Body of pancreas (tissue), 4 donors: ENCODE results near the gene ARF1. TPM values are rescaled to one million over a fixed set of nuclear protein-coding genes. Genes with fewer than 3 reads are reported as not detected.

ENCODE experiments used
- ATAC-seq: fragments of 150-250 bp; one replicate; pipeline ENCODE4 v1.9.1; 2016
- DNase-seq, 4 donors: peaks; one replicate each; pipeline ENCODE4 v3.0.0-alpha.2; 2019
- H3K27ac ChIP-seq, 4 donors: fragments of 200-600 bp; sonication (generic); 1 replicate in 3 of 4; 2 replicates in 1 of 4; pipeline versions ENCODE4 v1.5.1 to v1.6.1; 2016 to 2019; ENCODE audit warnings: mild to moderate bottlenecking in 1 of 4, mixed read lengths in 1 of 4, moderate library complexity in 1 of 4
- H3K27me3 ChIP-seq, 2 donors: fragments of 200-600 bp; sonication (generic); one replicate each; pipeline ENCODE4 v1.6.0; 2016; ENCODE audit warnings: mild to moderate bottlenecking in 1 of 2
- H3K36me3 ChIP-seq, 2 donors: fragments of 200-600 bp; sonication (generic); replicated peaks in 1 of 2; 2 replicates each; pipeline ENCODE4 v1.5.1; 2016; ENCODE audit warnings: low read depth in 2 of 2; ENCODE audit not compliant: insufficient read depth in 1 of 2
- H3K4me1 ChIP-seq: fragments of 200-600 bp; sonication (generic); one replicate; pipeline ENCODE4 v1.6.0; 2016
- H3K4me3 ChIP-seq, 2 donors: fragments of 200-600 bp; sonication (generic); 1 replicate in 1 of 2; 2 replicates in 1 of 2; pipeline ENCODE4 v1.5.1; 2016 to 2019
- H3K9me3 ChIP-seq, 3 donors: fragments of 200-600 bp; sonication (generic); 1 replicate in 2 of 3; 2 replicates in 1 of 3; pipeline ENCODE4 v1.5.1; 2016
- POLR2A ChIP-seq, 3 donors: fragments of 450-650 bp; IDR thresholded peaks; one replicate each; pipeline ENCODE4 v1.6.1; 2016; ENCODE audit warnings: antibody characterized with exemption in 3 of 3, mild to moderate bottlenecking in 2 of 3
- WGBS, 2 donors: methylation state at CpG; one replicate each; pipeline ENCODE4 v1.1.5; 2017; 5-methylcytosine and 5-hydroxymethylcytosine counted together
- intact Hi-C: fragments of 100-400 bp; cut with DNase I; formaldehyde crosslinking; loops from one replicate; pipeline ENCODE4 v1.15.1; 2023
- total RNA-seq, 2 donors: library from RNA; depleted of rRNA; stranded (reverse); fragments of >200 nt; gene quantifications; one replicate each; pipeline ENCODE4 v1.1.0, GENCODE V29; 2016
- TF ChIP-seq, protein P1 (sequence below), 7 experiments: fragments of 450-650 bp in 4 of 7; fragments of 200-600 bp in 3 of 7; sonication (generic) in 3 of 7; IDR thresholded peaks; one replicate each; pipeline ENCODE4 v1.5.1; 2016 to 2019; ENCODE audit warnings: antibody characterized with exemption in 7 of 7

The ARF1 gene
- total RNA-seq, 2 donors from 2014 or later = 158 to 203 TPM

DNA sequence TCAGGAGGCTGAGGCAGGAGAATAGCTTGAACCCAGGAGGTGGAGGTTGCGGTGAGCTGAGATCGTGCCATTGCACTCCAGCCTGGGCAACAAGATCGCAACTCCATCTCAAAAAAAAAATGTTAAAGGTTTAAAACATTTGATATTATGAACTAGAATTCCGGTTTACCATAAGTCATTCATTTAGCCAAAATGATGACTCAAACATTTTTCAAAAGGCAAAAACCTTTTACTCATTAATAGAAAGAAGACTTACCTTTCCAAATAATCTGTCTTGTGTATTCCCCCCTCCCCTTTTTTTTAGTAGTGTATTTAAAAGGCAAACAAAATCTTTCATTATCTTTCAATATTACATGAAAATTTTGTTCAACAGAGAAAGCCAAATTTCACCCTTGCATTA, 34.8 kb downstream of the ARF1 start:
- DNase-seq = no peak
- 94 to 99% methylated on average over 4 of the region's 4 CpGs for WGBS, 2 donors
- intact Hi-C loops = no loop called here

DNA sequence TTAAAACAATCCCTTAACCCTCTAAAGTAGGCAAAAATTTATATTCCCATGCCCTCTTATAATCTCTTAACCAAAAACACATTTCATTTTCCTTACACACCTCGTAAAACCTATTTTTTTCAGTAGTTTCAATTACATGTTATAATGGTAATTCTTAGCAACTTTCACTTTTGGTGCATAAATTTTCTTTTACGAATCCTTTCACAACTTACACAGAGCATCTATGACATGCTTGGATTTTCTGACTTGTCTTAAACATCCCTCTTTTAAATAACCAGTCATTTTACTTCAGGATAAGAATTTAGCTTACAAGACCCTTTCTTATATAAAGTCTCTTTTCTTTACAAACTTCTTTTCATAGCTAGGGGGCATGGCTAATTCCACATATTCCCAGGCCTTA, 35.5 kb downstream of the ARF1 start:
- no peak overlapping the region for H3K4me3 ChIP-seq
- no peak overlapping the region for H3K27ac ChIP-seq
- no peaks in the 10 kb centered on the region for H3K9me3 ChIP-seq
- no peaks in the 10 kb centered on the region for H3K4me1 ChIP-seq
- TF ChIP-seq, protein P1, sequence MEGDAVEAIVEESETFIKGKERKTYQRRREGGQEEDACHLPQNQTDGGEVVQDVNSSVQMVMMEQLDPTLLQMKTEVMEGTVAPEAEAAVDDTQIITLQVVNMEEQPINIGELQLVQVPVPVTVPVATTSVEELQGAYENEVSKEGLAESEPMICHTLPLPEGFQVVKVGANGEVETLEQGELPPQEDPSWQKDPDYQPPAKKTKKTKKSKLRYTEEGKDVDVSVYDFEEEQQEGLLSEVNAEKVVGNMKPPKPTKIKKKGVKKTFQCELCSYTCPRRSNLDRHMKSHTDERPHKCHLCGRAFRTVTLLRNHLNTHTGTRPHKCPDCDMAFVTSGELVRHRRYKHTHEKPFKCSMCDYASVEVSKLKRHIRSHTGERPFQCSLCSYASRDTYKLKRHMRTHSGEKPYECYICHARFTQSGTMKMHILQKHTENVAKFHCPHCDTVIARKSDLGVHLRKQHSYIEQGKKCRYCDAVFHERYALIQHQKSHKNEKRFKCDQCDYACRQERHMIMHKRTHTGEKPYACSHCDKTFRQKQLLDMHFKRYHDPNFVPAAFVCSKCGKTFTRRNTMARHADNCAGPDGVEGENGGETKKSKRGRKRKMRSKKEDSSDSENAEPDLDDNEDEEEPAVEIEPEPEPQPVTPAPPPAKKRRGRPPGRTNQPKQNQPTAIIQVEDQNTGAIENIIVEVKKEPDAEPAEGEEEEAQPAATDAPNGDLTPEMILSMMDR (IDR thresholded peaks at IDR 0.05) = no peak
- no peak for TF ChIP-seq POLR2A (IDR thresholded peaks at IDR 0.05)
- no peak for DNase-seq
- ATAC-seq = no peak
- no peaks in the 10 kb centered on the region for H3K27me3 ChIP-seq
- intact Hi-C loops = no loop called here
- WGBS, 2 donors = 82 to 96% methylated on average over 2 of the region's 2 CpGs
- no peaks in the 10 kb centered on the region for H3K36me3 ChIP-seq

More for the DNA sequence above, 34.8 kb downstream of the ARF1 start:
- H3K27ac ChIP-seq = no peak overlapping the region
- no peaks in the 10 kb centered on the region for H3K9me3 ChIP-seq
- TF ChIP-seq POLR2A (IDR thresholded peaks at IDR 0.05) = no peak
- TF ChIP-seq, protein P1 (IDR thresholded peaks at IDR 0.05) = no peak
- H3K4me1 ChIP-seq = no peaks in the 10 kb centered on the region
- H3K27me3 ChIP-seq = no peaks in the 10 kb centered on the region
- no peaks in the 10 kb centered on the region for H3K36me3 ChIP-seq
- no peak for ATAC-seq
- no peak overlapping the region for H3K4me3 ChIP-seq

DNA sequence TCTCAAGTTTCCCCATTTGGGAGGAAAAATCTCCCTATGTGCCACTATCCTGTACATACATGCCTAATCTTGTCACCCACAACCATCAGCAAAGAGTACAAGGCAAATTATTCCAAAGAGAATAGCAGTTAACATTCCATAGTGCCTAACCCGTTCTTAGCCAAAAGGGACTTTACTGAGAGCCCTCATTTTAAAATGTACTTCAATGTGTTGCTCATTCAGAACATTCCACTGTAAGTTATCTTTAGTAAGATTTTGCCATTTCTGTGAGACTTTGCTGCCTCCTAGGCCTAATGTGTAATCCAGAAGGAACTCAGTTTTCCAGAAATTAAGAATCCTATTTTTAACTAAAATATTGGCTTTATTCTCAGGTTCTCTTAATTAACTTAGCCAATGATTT, 37.8 kb downstream of the ARF1 start:
- no peaks in the 10 kb centered on the region for H3K27me3 ChIP-seq
- no peak overlapping the region for H3K4me3 ChIP-seq
- H3K36me3 ChIP-seq = no peaks in the 10 kb centered on the region
- no peak for TF ChIP-seq POLR2A (IDR thresholded peaks at IDR 0.05)
- TF ChIP-seq, protein P1 (IDR thresholded peaks at IDR 0.05) = no peak
- intact Hi-C loops = no loop called here
- no peak overlapping the region for H3K27ac ChIP-seq
- no peaks in the 10 kb centered on the region for H3K9me3 ChIP-seq
- 74 to 88% methylated on average over 1 of the region's 1 CpG for whole genome bisulfite sequencing, 2 donors
- H3K4me1 ChIP-seq = no peaks in the 10 kb centered on the region
- DNase-seq (no peak), ATAC-seq (no peak)

DNA sequence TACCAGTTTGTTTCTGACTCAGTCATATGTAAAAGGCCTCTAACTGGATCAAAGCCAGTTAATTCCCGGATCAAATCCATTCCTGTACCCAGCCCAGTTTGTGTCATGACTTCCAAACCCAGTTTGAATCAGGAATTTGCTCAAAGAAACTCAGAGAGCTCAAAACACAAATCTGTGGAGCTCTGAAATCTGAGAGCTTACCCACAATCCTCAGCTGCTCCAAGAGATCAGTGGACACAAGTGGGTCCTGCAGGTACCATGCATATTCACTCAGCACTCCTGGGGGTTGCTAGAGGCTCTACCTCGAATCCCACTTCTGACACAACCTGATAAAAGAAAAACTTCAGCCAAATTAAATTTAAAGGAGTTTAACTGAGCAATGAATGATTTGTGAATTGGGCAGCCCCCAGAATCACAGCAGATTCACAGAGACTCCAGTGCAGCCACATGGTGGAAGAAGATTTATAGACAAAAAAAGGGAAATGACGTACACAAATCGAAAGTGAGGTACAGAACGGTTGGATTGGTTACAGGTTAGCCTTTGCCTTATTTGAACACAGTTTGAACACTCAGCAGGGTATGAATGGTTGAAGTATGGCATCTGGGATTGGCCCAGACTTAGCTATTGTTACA, 38.5 kb downstream of the ARF1 start:
- 61 to 66% methylated on average over 5 of the region's 5 CpGs for WGBS, 2 donors
- no peak for TF ChIP-seq POLR2A (IDR thresholded peaks at IDR 0.05)
- TF ChIP-seq, protein P1 (IDR thresholded peaks at IDR 0.05) = no peak
- no peak for ATAC-seq
- Histone ChIP-seq H3K27me3 (no peaks in the 10 kb centered on the region), H3K9me3 (no peaks in the 10 kb centered on the region), H3K36me3 (no peaks in the 10 kb centered on the region), H3K27ac (no peak overlapping the region), H3K4me1 (no peaks in the 10 kb centered on the region), H3K4me3 (no peak overlapping the region)
- intact Hi-C loops = no loop called here
- no peak for DNase-seq

DNA sequence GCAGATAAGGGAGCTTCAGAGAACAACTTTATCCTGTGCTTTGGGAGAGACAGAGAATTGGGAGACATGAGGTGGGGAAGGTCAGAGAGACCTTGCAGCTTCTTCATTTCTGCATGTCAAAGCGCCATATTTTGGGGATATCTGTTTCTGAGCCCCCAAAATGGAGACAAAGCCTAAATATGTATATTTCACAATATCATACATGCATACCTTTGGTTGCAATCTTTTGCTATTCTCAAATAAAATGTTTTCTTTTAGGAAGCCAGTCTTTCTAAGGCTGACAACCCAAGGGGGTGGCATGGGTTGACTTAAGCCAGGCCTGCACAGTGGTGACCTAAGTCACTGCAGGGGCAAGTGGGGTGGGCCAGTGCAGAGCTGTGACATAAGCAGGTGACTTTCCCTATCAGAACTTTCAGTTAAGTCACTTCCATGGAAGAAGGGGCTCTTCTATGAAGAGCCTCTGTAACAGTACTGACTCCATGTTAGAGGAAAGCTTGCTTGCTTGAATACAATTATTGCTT, 40.5 kb downstream of the ARF1 start:
- intact Hi-C loops = no loop called here
- Histone ChIP-seq H3K27ac (no peak overlapping the region), H3K4me1 (no peaks in the 10 kb centered on the region), H3K9me3 (no peaks in the 10 kb centered on the region), H3K4me3 (no peak overlapping the region), H3K27me3 (no peaks in the 10 kb centered on the region), H3K36me3 (no peaks in the 10 kb centered on the region)
- WGBS, 2 donors = 76 to 88% methylated on average over 1 of the region's 1 CpG
- no peak for DNase-seq
- ATAC-seq = no peak
- TF ChIP-seq, protein P1 (IDR thresholded peaks at IDR 0.05) = no peak
- TF ChIP-seq POLR2A (IDR thresholded peaks at IDR 0.05) = no peak
